Amygdala (tissue), 56 donors: ENCODE data around the gene CSRP2.
A peak's percentile ranks its signal among the peaks of the same experiment; 100 is the strongest.

Experiments used
- DNase-seq, 56 donors: peaks; one replicate each; lab custom pipeline; 2025; lab: John Stamatoyannopoulos, UW

Gene CSRP2

GRCh38 chr12:76864791-76865400, 13.9 kb downstream of the CSRP2 start:
- no peak for DNase-seq

DNA sequence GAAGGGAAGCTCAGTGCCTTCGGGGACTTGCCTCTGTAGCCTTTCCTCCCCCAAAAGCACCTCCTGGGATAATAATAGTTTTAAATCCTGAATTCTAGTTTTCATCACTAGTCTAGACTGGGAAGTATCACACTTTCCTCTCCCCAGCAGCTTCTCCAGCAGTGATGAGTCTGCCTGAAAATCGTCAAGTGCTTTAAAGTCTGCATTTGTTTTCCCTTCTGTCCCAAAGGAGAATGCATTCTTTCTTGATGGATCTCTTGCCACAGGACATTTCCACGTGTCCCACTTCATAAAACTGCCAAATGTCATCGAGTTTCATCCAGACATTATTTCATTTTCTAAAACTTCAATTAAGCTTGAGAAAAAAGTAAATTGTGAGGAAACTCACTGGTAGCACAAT, 15.0 kb downstream of the CSRP2 start:
- DNase-seq = no peak

DNA sequence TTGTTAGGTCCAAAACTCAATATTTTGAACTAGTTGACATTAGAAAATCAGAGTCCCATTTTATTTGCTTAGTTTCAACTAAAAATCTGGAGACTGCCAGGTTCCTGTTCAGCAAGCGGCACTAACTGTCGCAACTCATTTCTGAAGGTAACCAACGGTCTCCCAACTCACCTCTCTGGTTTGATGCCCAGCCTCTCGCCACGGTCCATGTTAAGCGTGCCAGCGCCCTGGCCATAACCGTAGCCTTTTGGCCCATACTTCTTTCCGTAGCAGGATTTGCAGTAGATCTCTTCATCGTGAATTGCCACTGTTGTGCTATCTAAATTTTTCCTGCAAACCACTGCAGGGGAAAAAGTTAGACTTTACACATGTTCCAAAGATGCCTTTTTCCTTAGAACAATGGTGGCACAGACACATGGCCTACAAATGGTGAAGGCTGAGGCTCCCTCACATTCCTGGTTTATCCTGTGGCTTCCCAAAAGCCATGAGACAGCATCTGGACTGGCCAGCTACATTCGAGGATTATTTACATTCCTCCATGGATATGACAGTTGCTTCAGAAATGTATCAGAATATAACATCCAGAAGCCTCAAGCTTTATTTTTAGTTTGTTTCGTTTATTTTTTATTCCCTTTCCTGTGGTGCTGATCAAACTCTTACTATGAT, 15.7 kb downstream of the CSRP2 start:
- no peak for DNase-seq

- no peak for DNase-seq
These were observed 18.6 kb downstream of the CSRP2 start for GRCh38 chr12:76860256-76860655.

DNA sequence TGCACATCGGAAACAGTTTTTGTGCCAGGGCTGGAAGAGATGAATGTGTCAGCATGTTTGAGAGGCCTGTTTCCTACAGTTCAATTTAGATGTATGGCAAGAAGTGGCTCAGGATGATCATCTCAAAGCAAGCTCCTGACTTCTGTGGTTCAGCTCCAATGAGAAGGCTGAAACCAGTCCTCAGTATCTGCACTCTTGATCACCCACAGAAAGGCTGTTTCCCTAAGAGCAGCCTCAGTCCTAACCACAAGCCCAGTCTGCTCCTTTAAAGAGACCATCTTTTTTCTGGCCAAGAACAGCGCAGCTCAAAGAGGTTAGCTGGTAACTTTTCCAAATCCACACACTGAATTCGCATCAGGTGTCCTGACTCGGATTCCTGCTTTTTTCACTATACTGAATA, 19.2 kb downstream of the CSRP2 start:
- DNase-seq = no peak

DNA sequence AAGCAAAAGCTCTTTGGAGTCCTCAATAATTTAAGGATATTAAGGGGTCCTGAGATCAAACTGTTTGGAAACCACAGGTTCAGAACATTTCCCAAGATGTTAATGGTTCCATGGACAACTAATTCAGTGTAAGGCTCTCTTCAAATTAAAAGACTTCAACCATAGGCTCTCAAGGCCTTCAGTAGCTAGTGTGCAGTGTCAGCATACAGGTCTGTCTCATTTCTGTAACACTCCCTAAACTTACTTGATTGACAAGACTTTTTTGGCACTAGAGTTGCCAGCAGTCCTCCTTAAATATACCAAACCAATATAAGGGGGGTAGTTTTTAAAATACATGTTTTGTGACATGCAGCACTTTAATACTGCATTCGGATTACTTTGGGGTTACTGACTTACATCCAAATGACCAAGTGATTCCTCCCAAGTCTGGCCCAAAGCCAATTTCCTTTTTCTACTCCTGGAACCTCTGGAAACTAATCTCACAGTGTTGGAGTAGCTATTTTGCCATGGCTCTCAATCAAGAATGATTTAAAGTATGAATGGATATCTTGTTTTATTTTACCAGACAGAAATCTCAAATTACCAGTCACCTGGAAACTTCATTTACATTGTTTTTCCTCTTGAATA, 22.7 kb downstream of the CSRP2 start:
- no peak for DNase-seq

DNA sequence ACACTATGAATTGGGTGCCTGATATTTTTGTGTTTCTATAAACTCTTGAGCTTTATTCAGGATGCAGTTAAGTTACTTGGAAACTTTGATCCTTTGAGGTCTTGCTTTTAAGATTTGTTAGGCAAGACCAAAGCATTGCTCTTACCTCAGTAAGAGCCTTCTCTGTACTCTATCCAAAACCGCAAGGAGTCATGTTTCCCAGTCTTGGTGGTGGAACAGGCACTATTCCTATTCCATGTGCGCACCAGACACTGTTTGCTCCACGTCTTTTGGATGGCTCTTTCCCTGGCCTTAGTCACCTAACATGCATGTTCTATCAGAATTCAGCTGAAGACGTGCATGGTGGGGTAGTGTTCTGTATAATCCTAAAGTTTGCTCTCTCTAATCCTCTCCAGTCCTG, 23.5 kb downstream of the CSRP2 start:
- no peak for DNase-seq

DNA sequence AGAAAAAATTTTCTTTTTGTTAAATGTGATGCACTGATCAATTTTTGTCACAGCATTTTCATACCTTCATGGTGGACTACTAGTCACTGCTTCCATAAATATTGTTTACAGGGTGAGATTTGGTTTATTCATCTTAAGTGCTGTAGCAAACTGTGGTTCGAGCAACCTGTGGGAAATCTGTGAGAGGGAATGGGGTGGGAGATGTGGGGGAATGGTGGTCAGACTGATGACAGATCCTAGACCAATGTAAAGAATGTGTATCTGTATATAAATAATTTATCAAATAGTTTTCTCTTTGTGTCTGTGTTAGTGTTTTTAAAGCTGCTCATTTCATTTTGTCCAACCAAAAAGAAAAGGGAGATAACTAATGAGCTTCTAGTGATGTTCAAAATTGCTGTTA, 26.7 kb downstream of the CSRP2 start:
- no peak for DNase-seq

- no peak for DNase-seq
These were observed 30.7 kb downstream of the CSRP2 start for GRCh38 chr12:76848132-76848531.

GRCh38 chr12:76847260-76847659, 31.6 kb downstream of the CSRP2 start:
- DNase-seq = no peak

DNA sequence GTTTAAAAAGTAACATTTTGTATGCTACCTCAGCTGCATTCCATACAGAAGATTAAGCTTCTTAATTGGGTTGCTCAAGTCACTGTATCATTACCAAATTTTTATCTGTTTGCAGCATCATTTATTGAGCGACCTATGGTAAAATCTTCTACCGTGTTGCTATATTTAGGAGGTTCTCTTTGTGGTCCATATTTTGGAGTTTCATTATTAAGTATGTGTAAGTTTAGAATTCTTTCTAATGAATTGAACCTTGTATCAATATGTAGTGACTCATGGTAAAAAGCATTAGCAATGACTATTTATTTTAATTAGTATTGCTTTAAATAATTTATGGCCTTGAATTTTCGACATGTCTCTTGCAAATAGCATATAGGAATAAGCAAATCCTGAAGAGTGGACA, 42.2 kb downstream of the CSRP2 start:
- DNase-seq = no peak

GRCh38 chr12:76830436-76830835, 48.4 kb downstream of the CSRP2 start:
- no peak for DNase-seq

- DNase-seq = peak in 7 of 56 donors; percentile 0 to 8 (median 1)
These were observed 57.8 kb downstream of the CSRP2 start for GRCh38 chr12:76820888-76821482.

DNA sequence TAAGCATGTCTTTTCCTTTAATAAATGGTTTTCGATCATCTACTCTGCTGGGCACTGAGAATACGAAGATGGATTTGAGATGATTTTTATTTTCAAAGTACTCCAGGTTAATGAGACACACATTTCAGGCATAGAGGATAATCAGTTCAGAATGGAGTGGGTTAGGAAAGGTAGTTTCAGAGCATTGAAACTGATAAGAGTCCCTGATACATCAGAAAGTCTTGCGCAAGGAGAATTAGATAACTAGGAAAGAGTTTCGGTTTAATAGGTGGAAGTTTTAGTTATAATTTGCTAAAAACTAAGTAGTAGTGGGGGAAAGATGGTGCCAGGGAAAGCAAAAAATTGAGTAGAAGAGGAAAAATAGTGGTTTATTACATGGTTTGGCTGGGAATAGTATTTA, 64.8 kb downstream of the CSRP2 start:
- DNase-seq = no peak

GRCh38 chr12:76813265-76813664, 65.6 kb downstream of the CSRP2 start:
- no peak for DNase-seq

- no peak for DNase-seq
These were observed 66.8 kb downstream of the CSRP2 start for GRCh38 chr12:76811976-76812375.

DNA sequence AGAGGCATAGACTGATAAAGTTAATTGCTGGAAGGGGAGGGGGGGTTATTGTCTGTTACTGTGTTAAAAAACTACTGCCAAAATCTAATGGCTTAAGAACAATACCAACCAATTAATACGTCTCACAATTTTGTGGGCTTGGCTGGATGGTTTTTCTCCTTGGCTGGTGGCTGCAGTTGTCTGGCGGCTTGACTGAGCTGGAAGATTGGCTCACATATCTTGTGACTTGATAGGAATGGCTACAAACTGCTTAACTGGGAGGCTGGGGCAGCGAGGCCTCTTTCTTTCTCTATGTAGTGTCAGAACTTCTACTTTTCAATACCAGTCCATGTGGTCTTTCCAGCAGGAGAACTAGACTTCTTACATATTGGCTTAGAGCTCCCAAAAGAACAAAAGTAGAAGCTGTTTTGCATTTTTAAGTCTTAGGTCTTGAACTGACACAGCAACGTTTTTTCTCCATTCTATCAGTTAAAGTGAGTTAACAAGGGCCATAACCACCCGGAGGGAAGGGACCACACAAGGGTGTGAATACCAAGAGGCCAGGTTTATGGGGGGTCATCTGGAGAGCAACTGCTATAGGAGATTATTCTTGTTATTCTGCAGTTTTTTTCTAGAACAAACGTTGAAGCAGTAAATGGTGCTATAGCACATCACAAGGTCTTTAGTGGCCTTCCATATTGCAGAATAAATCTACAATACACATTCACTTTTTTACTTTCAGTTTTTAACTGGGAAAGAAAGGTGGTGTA, 68.0 kb downstream of the CSRP2 start:
- peak in 15 of 56 donors; percentile 1 to 43 (median 5) for DNase-seq
